Measurements from ENCODE around the gene SLC12A6.

- TF ChIP-seq, protein P1, sequence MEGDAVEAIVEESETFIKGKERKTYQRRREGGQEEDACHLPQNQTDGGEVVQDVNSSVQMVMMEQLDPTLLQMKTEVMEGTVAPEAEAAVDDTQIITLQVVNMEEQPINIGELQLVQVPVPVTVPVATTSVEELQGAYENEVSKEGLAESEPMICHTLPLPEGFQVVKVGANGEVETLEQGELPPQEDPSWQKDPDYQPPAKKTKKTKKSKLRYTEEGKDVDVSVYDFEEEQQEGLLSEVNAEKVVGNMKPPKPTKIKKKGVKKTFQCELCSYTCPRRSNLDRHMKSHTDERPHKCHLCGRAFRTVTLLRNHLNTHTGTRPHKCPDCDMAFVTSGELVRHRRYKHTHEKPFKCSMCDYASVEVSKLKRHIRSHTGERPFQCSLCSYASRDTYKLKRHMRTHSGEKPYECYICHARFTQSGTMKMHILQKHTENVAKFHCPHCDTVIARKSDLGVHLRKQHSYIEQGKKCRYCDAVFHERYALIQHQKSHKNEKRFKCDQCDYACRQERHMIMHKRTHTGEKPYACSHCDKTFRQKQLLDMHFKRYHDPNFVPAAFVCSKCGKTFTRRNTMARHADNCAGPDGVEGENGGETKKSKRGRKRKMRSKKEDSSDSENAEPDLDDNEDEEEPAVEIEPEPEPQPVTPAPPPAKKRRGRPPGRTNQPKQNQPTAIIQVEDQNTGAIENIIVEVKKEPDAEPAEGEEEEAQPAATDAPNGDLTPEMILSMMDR (IDR thresholded peaks at IDR 0.05; ENCODE audit: poor library complexity, severe bottlenecking), result no peak
- TF ChIP-seq EZH2 (IDR thresholded peaks at IDR 0.05; ENCODE audit: borderline replicate concordance, insufficient read depth, low read length, poor library complexity, severe bottlenecking) (no peak), POLR2AphosphoS5 (IDR thresholded peaks at IDR 0.05) (no peak)
Measured at GRCh38 chr15:34325368-34325767, 12.2 kb downstream of the SLC12A6 start.

Data from neural cell (in vitro differentiated cells).